Endothelial cell of umbilical vein (primary cell): ENCODE data around the gene SLC12A7. TPM values are rescaled to one million over a fixed set of nuclear protein-coding genes. Genes with fewer than 3 reads are reported as not detected.

Experiments used
- BruUV-seq: library from RNA; stranded (reverse); fragments of 400-500 nt; replicated peaks from 2 replicates; lab custom pipeline; 2021; lab: Mats Ljungman, UMichigan
- CTCF ChIA-PET: fragments of 300-600, 350-600 bp; sonication (Branson Sonifier 250); formaldehyde crosslinking; loops from one replicate; lab custom pipeline; 2021; ENCODE audit warnings: antibody characterized with exemption, inconsistent platforms; lab: Charles Lee
- POLR2A ChIA-PET: fragments of 300-600, 350-600 bp; sonication (Branson Sonifier 250); formaldehyde crosslinking; loops from one replicate; lab custom pipeline; 2021; ENCODE audit warnings: antibody characterized with exemption, inconsistent platforms; lab: Charles Lee
- DNase-seq: peaks from one replicate; pipeline ENCODE4 v3.0.0-alpha.2; 2011; ENCODE audit warnings: low read depth, low spot score
- FAIRE-seq: peaks from 2 replicates; lab custom pipeline; 2011; peaks lifted over from hg19 to GRCh38; lab: Jason Lieb, UNC
- H2AFZ ChIP-seq: 2 replicates; pipeline ENCODE4 v1.6.0; 2012; ENCODE audit warnings: low read depth, low read length, control low read depth, inconsistent platforms
- H3K27ac ChIP-seq: 2 replicates; pipeline ENCODE4 v1.5.1; 2011; ENCODE audit warnings: low read depth, mild to moderate bottlenecking, control low read depth, low read length, moderate library complexity; ENCODE audit not compliant: insufficient read depth
- H3K27me3 ChIP-seq, 2 experiments: 2 replicates each; pipeline versions ENCODE4 v1.6.0 to v1.6.1; 2011; ENCODE audit warnings: low read length in 2 of 2, mixed read lengths in 1 of 2; ENCODE audit not compliant: control insufficient read depth in 2 of 2, insufficient read depth in 2 of 2
- H3K36me3 ChIP-seq, 2 experiments: 2 replicates in 1 of 2; 3 replicates in 1 of 2; pipeline ENCODE4 v1.5.1; 2011; ENCODE audit warnings: low read length in 2 of 2, mild to moderate bottlenecking in 1 of 2, moderate library complexity in 1 of 2; ENCODE audit not compliant: control insufficient read depth in 2 of 2, insufficient read depth in 2 of 2; ENCODE audit errors: extremely low read depth in 1 of 2
- H3K4me1 ChIP-seq: 3 replicates; pipeline ENCODE4 v1.5.1; 2011; ENCODE audit warnings: mild to moderate bottlenecking, low read length; ENCODE audit not compliant: control insufficient read depth, insufficient read depth; ENCODE audit errors: extremely low read depth
- H3K4me2 ChIP-seq: 2 replicates; pipeline ENCODE4 v1.6.1; 2011; ENCODE audit warnings: low read length, control low read depth, mixed read lengths; ENCODE audit not compliant: insufficient read depth
- H3K4me3 ChIP-seq, 3 experiments: fragments of 200-600 bp in 1 of 3; sonication (generic), shearing (Covaris generic) in 1 of 3; replicated peaks in 1 of 3; 2 replicates each; pipeline ENCODE4 v1.5.1; 2011 to 2016; ENCODE audit warnings: control low read depth in 3 of 3, low read length in 3 of 3, mild to moderate bottlenecking in 2 of 3, inconsistent platforms in 1 of 3, low read depth in 1 of 3, moderate library complexity in 1 of 3; ENCODE audit not compliant: insufficient read depth in 1 of 3
- H3K79me2 ChIP-seq: 2 replicates; pipeline ENCODE4 v1.6.0; 2012; ENCODE audit warnings: low read length, inconsistent platforms; ENCODE audit not compliant: control insufficient read depth, insufficient read depth
- H3K9ac ChIP-seq: replicated peaks from 2 replicates; pipeline ENCODE3; 2011; ENCODE audit warnings: low read length, control low read depth; ENCODE audit not compliant: insufficient read depth; ENCODE audit errors: extremely low read depth
- H3K9me1 ChIP-seq: replicated peaks from 3 replicates; pipeline ENCODE4 v1.6.0; 2011; ENCODE audit warnings: mild to moderate bottlenecking, low read length; ENCODE audit not compliant: control insufficient read depth, insufficient read depth; ENCODE audit errors: extremely low read depth
- H3K9me3 ChIP-seq: replicated peaks from 2 replicates; pipeline ENCODE4 v1.5.1; 2012; ENCODE audit warnings: low read length, inconsistent platforms; ENCODE audit not compliant: control insufficient read depth, insufficient read depth
- H4K20me1 ChIP-seq: replicated peaks from 2 replicates; pipeline ENCODE3; 2011; ENCODE audit warnings: mild to moderate bottlenecking, low read length; ENCODE audit not compliant: control insufficient read depth, insufficient read depth; ENCODE audit errors: extremely low read depth
- EZH2 ChIP-seq: IDR thresholded peaks from 2 replicates; pipeline ENCODE4 v1.6.1; 2012; ENCODE audit warnings: borderline replicate concordance, low read depth, mild to moderate bottlenecking, moderate library complexity, low read length, inconsistent platforms; ENCODE audit not compliant: severe bottlenecking
- FOS ChIP-seq: IDR thresholded peaks from 2 replicates; pipeline ENCODE4 v1.6.1; 2011; ENCODE audit warnings: mild to moderate bottlenecking, low read length, moderate library complexity, borderline replicate concordance; ENCODE audit not compliant: insufficient read depth
- GATA2 ChIP-seq: IDR thresholded peaks from 2 replicates; pipeline ENCODE4 v1.7.0; 2011; ENCODE audit warnings: low read depth, mild to moderate bottlenecking, moderate library complexity, mixed read lengths, low read length; ENCODE audit not compliant: insufficient read length, insufficient read depth
- JUN ChIP-seq: IDR thresholded peaks from 2 replicates; pipeline ENCODE4 v1.6.1; 2011; ENCODE audit warnings: borderline replicate concordance, low read depth; ENCODE audit not compliant: insufficient read length, insufficient read depth
- MYC ChIP-seq: IDR thresholded peaks from one replicate; pipeline ENCODE4 v1.6.1; 2011; ENCODE audit warnings: mild to moderate bottlenecking, low read depth, low read length
- POLR2A ChIP-seq: IDR thresholded peaks from 2 replicates; pipeline ENCODE4 v1.6.1; 2012; ENCODE audit warnings: low read depth, mild to moderate bottlenecking, control low read depth, low read length
- POLR2AphosphoS5 ChIP-seq: IDR thresholded peaks from 2 replicates; pipeline ENCODE4 v1.6.1; 2012; ENCODE audit warnings: low read depth, mild to moderate bottlenecking, control low read depth, low read length, moderate library complexity; ENCODE audit not compliant: insufficient read depth
- dilution Hi-C: fragments of 300-500 bp; cut with MboI; formaldehyde crosslinking; loops from one replicate; pipeline ENCODE4 v1.15.0; 2019; ENCODE audit warnings: low sequenced_read_pairs; ENCODE audit not compliant: extremely low pct_ligation_motif_present
- intact Hi-C: fragments of 100-400 bp; cut with micrococcal nuclease; formaldehyde crosslinking; loops from one replicate; pipeline ENCODE4 v1.10.0; 2022
- polyA plus RNA-seq, 4 experiments: library from polyadenylated mRNA; depleted of rRNA in 3 of 4; stranded (reverse) in 3 of 4; unstranded in 1 of 4; fragments of >200 nt; gene quantifications; 2 replicates each; pipeline versions ENCODE4 v1.2.1 to v1.2.3, GENCODE V29; 2011 to 2012; ENCODE audit warnings: missing spikeins in 1 of 4
- total RNA-seq: library from RNA; stranded (reverse); gene quantifications from 2 replicates; pipeline ENCODE4 v1.2.3, GENCODE V29; 2021
- TF ChIP-seq, protein P1 (sequence below): IDR thresholded peaks from 2 replicates; pipeline ENCODE4 v1.6.1; 2011; ENCODE audit not compliant: insufficient read depth, insufficient read length
- TF ChIP-seq, protein P2 (sequence below), 2 donors: IDR thresholded peaks; 1 replicate in 1 of 2; 2 replicates in 1 of 2; pipeline ENCODE4 v1.5.1; 2011; ENCODE audit warnings: low read length in 2 of 2, mild to moderate bottlenecking in 2 of 2, moderate library complexity in 2 of 2, control low read depth in 1 of 2, inconsistent platforms in 1 of 2, low read depth in 1 of 2; ENCODE audit not compliant: insufficient read depth in 1 of 2; ENCODE audit errors: extremely low read depth in 1 of 2

SLC12A7 gene
- total and polyA plus RNA-seq, 2 donors (not counting 3 experiments of a cell fraction or from before 2014, with no cell fraction given): 16.4 to 38.8 TPM

- POLR2A ChIA-PET: no interaction called here
- no peaks in the 10 kb centered on the region for H3K27me3 ChIP-seq
- H4K20me1 ChIP-seq: no peaks in the 10 kb centered on the region
- no peaks in the 10 kb centered on the region for H3K9me1 ChIP-seq
- dilution Hi-C loops: no loop called here
- no peak overlapping the region for H2AFZ ChIP-seq
- no peaks in the 10 kb centered on the region for H3K79me2 ChIP-seq
- no peak for TF ChIP-seq POLR2AphosphoS5
- TF ChIP-seq MYC: no peak
- TF ChIP-seq FOS: no peak
- TF ChIP-seq GATA2: no peak
- TF ChIP-seq POLR2A: no peak
- H3K36me3 ChIP-seq: no peaks in the 10 kb centered on the region
- H3K4me3 ChIP-seq: no peak overlapping the region
- no peak overlapping the region for H3K27ac ChIP-seq
- intact Hi-C loops: no loop called here
- no peak for FAIRE-seq
- H3K4me2 ChIP-seq: no peak overlapping the region
- CTCF ChIA-PET: interaction anchor here (1.0 to 1.4 kb wide), 4 partner anchors 9 to 200 kb away, joined by 3 read pairs; no protein-coding TSS in a partner anchor
- no peak for DNase-seq
- H3K9me3 ChIP-seq: no peaks in the 10 kb centered on the region
- no peaks in the 10 kb centered on the region for H3K4me1 ChIP-seq
- H3K9ac ChIP-seq: no peak overlapping the region
- BruUV-seq: no TSS peak
These were observed 11.7 kb upstream of the SLC12A7 start for GRCh38 chr5:1123418-1124147.

DNA sequence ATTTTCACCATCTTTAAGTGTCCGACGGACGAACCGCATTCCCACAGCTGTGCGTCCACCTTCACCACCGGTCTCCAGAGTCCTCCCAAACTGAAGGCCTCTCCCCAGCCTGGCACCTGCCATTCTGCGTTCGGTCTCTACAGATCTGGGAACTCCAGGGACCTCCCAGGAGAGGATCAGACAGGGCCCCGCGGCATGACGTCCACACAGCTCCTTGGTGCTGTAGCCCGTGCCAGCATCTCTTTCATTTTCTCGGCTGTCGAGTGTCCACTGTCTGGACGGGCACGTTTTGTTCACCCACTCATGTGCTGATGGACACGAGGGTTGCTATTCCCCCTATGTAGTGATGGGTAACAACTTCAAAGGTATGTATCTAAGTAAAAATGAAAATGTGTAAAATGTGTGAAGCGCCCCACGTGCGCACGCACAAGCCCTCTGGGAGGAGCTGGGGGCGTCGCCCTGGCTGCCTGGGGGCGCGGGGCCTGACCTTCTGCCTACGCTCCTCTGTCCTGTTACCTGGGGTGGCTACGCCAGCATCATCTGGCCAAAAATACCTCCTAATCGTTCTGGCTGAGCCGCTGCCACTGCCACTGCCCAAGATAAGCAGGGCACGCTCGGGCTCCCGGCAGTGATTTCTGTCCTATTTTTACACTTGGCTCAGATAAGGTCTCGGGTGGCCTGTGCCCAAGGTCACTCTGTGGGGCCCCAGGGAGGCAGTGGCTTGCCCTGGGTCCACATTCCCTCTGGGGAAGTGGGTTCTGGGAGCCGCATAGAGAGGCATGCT lies 10.8 kb upstream of the SLC12A7 start:
- BruUV-seq: no TSS peak
- Histone ChIP-seq H4K20me1 (no peaks in the 10 kb centered on the region), H3K27me3 (no peaks in the 10 kb centered on the region), H3K9ac (no peak overlapping the region), H3K9me3 (no peaks in the 10 kb centered on the region), H3K4me1 (no peaks in the 10 kb centered on the region), H3K9me1 (no peaks in the 10 kb centered on the region), H3K4me3 (no peak overlapping the region), H2AFZ (no peak overlapping the region), H3K79me2 (no peaks in the 10 kb centered on the region), H3K27ac (no peak overlapping the region), H3K36me3 (no peaks in the 10 kb centered on the region), H3K4me2 (no peak overlapping the region)
- no peak for TF ChIP-seq MYC
- no peak for TF ChIP-seq EZH2
- no peak for TF ChIP-seq POLR2AphosphoS5
- TF ChIP-seq, protein P1, sequence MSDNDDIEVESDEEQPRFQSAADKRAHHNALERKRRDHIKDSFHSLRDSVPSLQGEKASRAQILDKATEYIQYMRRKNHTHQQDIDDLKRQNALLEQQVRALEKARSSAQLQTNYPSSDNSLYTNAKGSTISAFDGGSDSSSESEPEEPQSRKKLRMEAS: no peak
- TF ChIP-seq, protein P2, sequence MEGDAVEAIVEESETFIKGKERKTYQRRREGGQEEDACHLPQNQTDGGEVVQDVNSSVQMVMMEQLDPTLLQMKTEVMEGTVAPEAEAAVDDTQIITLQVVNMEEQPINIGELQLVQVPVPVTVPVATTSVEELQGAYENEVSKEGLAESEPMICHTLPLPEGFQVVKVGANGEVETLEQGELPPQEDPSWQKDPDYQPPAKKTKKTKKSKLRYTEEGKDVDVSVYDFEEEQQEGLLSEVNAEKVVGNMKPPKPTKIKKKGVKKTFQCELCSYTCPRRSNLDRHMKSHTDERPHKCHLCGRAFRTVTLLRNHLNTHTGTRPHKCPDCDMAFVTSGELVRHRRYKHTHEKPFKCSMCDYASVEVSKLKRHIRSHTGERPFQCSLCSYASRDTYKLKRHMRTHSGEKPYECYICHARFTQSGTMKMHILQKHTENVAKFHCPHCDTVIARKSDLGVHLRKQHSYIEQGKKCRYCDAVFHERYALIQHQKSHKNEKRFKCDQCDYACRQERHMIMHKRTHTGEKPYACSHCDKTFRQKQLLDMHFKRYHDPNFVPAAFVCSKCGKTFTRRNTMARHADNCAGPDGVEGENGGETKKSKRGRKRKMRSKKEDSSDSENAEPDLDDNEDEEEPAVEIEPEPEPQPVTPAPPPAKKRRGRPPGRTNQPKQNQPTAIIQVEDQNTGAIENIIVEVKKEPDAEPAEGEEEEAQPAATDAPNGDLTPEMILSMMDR (IDR thresholded peaks at IDR 0.05; ENCODE audit: extremely low read depth in 1 of 2, insufficient read depth in 1 of 2, low read depth in 1 of 2, low read length in 2 of 2): no peak
- TF ChIP-seq JUN: no peak
- TF ChIP-seq FOS: no peak
- TF ChIP-seq POLR2A: no peak
- no peak for TF ChIP-seq GATA2
- intact Hi-C loops: no loop called here
- ChIA-PET POLR2A (no interaction called here), CTCF (interaction anchor here (1.0 to 1.4 kb wide), 2 partner anchors 9 to 18 kb away, joined by 3 read pairs; no protein-coding TSS in a partner anchor)
- FAIRE-seq (no peak), DNase-seq (no peak)
- dilution Hi-C loops: no loop called here
